Mammary epithelial cell (primary cell): Measurements from ENCODE around the gene SPHKAP.

Experiments used
- CTCF ChIP-seq, 2 donors: IDR thresholded peaks in 1 of 2; conservative IDR thresholded peaks in 1 of 2; 2 replicates each; pipeline ENCODE4 v1.5.1; 2011 to 2012; ENCODE audit warnings: inconsistent platforms in 2 of 2, low read length in 2 of 2, mild to moderate bottlenecking in 2 of 2, control low read depth in 1 of 2, low read depth in 1 of 2; ENCODE audit not compliant: insufficient read depth in 1 of 2; ENCODE audit errors: extremely low read depth in 1 of 2
- EZH2 ChIP-seq: IDR thresholded peaks from 2 replicates; pipeline ENCODE4 v1.6.1; 2012; ENCODE audit warnings: low read length, inconsistent platforms, borderline replicate concordance

GRCh38 chr2:228157841-228158240, 23.6 kb downstream of the SPHKAP start:
- TF ChIP-seq CTCF (conservative IDR thresholded peaks at IDR 0.05 in 1 of 2, IDR thresholded peaks at IDR 0.05 in 1 of 2; ENCODE audit: extremely low read depth in 1 of 2, insufficient read depth in 1 of 2, low read depth in 1 of 2, low read length in 2 of 2) (no peak), EZH2 (no peak)
